Measurements from ENCODE around the gene OSBPL3. TPM values are rescaled to one million over a fixed set of nuclear protein-coding genes. Genes with fewer than 3 reads are reported as not detected.

The OSBPL3 gene
- polyA plus RNA-seq, 1 donor (not counting 4 experiments of a cell fraction or from before 2014, with no cell fraction given): 34.0 TPM

- DNase-seq (ENCODE audit: low read depth, low spot score) (no peak), FAIRE-seq (no peak)
- H3K4me2 ChIP-seq (ENCODE audit: control insufficient read depth, extremely low read depth, insufficient read depth, low read depth, low read length): no peak overlapping the region
- peaks cover 8% of the 10 kb centered on the region for H3K4me1 ChIP-seq (ENCODE audit: control insufficient read depth, extremely low read depth, insufficient read depth, low read length)
- no peak for TF ChIP-seq EZH2 (IDR thresholded peaks at IDR 0.05; ENCODE audit: low read length)
- TF ChIP-seq CTCF (optimal IDR thresholded peaks at IDR 0.05 in 1 of 3, IDR thresholded peaks at IDR 0.05 in 1 of 3, conservative IDR thresholded peaks at IDR 0.05 in 1 of 3; ENCODE audit: extremely low read depth in 1 of 3, insufficient read depth in 2 of 3, low read length in 3 of 3): no peak
- H3K9ac ChIP-seq (ENCODE audit: control insufficient read depth, extremely low read depth, insufficient read depth, low read length): no peak overlapping the region
- peaks cover 9 to 13% of the 10 kb centered on the region in 2 experiments for H3K36me3 ChIP-seq (ENCODE audit: control insufficient read depth in 2 of 2, extremely low read depth in 1 of 2, insufficient read depth in 2 of 2, low read length in 2 of 2)
- no peaks in the 10 kb centered on the region for H3K9me1 ChIP-seq (ENCODE audit: control insufficient read depth, extremely low read depth, insufficient read depth, low read length)
- no peaks in the 10 kb centered on the region for H3K9me3 ChIP-seq (ENCODE audit: control insufficient read depth, low read depth, low read length)
- no peak overlapping the region for H3K4me3 ChIP-seq (ENCODE audit: control insufficient read depth in 2 of 3, extremely low read depth in 1 of 3, insufficient read depth in 2 of 3, low read depth in 1 of 3, low read length in 3 of 3)
- dilution Hi-C loops (cut with MboI; ENCODE audit: extremely low pct_ligation_motif_present, low sequenced_read_pairs): no loop called here
- no peaks in the 10 kb centered on the region for H3K27me3 ChIP-seq (ENCODE audit: control insufficient read depth, extremely low read depth, insufficient read depth, low read length)
- no peaks in the 10 kb centered on the region for H4K20me1 ChIP-seq (ENCODE audit: control insufficient read depth, extremely low read depth, insufficient read depth, low read length)
- H2AFZ ChIP-seq (ENCODE audit: control insufficient read depth, low read length): no peak overlapping the region
- H3K79me2 ChIP-seq (ENCODE audit: control insufficient read depth, insufficient read depth, low read length): no peaks in the 10 kb centered on the region
- no peak overlapping the region for H3K27ac ChIP-seq (ENCODE audit: control insufficient read depth, insufficient read depth, low read length)
These were observed 139.4 kb downstream of the OSBPL3 start for GRCh38 chr7:24840563-24840962.

GRCh38 chr7:24836084-24836483 is 143.9 kb downstream of the OSBPL3 start:
- no peaks in the 10 kb centered on the region for H3K9me1 ChIP-seq (ENCODE audit: control insufficient read depth, extremely low read depth, insufficient read depth, low read length)
- H3K27ac ChIP-seq (ENCODE audit: control insufficient read depth, insufficient read depth, low read length): no peak overlapping the region
- no peak overlapping the region for H2AFZ ChIP-seq (ENCODE audit: control insufficient read depth, low read length)
- no peak overlapping the region for H3K4me2 ChIP-seq (ENCODE audit: control insufficient read depth, extremely low read depth, insufficient read depth, low read depth, low read length)
- TF ChIP-seq CTCF (optimal IDR thresholded peaks at IDR 0.05 in 1 of 3, IDR thresholded peaks at IDR 0.05 in 1 of 3, conservative IDR thresholded peaks at IDR 0.05 in 1 of 3; ENCODE audit: extremely low read depth in 1 of 3, insufficient read depth in 2 of 3, low read length in 3 of 3) (no peak), EZH2 (IDR thresholded peaks at IDR 0.05; ENCODE audit: low read length) (no peak)
- FAIRE-seq (no peak), DNase-seq (ENCODE audit: low read depth, low spot score) (no peak)
- dilution Hi-C loops (cut with MboI; ENCODE audit: extremely low pct_ligation_motif_present, low sequenced_read_pairs): no loop called here
- peaks cover 24% of the 10 kb centered on the region for H3K4me1 ChIP-seq (ENCODE audit: control insufficient read depth, extremely low read depth, insufficient read depth, low read length)
- no peak overlapping the region for H3K9ac ChIP-seq (ENCODE audit: control insufficient read depth, extremely low read depth, insufficient read depth, low read length)
- no peak overlapping the region for H3K4me3 ChIP-seq (ENCODE audit: control insufficient read depth in 2 of 3, extremely low read depth in 1 of 3, insufficient read depth in 2 of 3, low read depth in 1 of 3, low read length in 3 of 3)
- no peaks in the 10 kb centered on the region for H4K20me1 ChIP-seq (ENCODE audit: control insufficient read depth, extremely low read depth, insufficient read depth, low read length)
- H3K79me2 ChIP-seq (ENCODE audit: control insufficient read depth, insufficient read depth, low read length): no peaks in the 10 kb centered on the region
- no peaks in the 10 kb centered on the region for H3K9me3 ChIP-seq (ENCODE audit: control insufficient read depth, low read depth, low read length)
- peaks cover 9 to 16% of the 10 kb centered on the region in 2 experiments for H3K36me3 ChIP-seq (ENCODE audit: control insufficient read depth in 2 of 2, extremely low read depth in 1 of 2, insufficient read depth in 2 of 2, low read length in 2 of 2)
- no peaks in the 10 kb centered on the region for H3K27me3 ChIP-seq (ENCODE audit: control insufficient read depth, extremely low read depth, insufficient read depth, low read length)
